ENCODE results near the gene AGMO.
"Not testable (repeated sequence)": the region's sequence is repeated elsewhere in the genome, so short reads cannot be mapped to it uniquely, and the experiment has no call there.

Gene AGMO

DNA sequence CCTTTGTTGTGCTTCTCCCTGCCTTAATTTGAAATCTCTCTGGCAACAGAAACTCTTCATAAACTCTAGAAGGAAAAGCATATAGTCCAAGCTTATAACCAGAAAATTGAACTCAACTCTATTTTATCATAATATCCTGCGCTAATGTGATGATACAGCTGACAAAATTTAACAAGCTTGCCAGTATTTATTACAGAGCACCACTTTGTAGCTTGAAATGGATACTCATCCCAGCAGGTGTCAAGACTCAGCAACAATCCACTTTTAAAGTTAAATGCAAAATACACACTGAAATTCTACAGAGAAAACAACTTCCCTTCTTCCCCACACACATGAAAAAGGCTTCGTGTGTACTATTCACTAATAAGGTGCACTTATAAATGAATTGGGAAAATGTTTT is 228.9 kb downstream of the AGMO start:
- DNase-seq (ENCODE audit: extremely low read depth in 1 of 2, low read depth in 1 of 2), result no peak

DNA sequence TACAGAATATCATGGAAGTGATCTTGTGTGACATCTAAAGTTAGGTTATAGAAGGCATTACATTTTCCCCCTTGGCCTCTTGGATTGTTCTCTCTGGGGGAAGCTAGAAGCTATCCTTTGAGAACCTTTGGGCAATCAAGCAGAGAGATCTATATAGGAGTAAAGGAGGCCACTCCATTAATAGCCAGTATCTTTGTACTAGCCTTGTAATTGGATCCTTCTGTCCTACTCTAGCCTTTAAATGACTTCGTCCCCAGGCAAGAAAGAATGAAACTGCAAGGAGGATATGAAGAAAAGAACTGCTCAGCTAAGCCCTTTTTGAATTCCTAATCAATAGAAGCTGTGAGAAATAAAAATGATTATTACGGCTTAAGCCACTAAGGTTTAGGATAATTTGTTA is 230.9 kb downstream of the AGMO start:
- no peak for DNase-seq (ENCODE audit: extremely low read depth in 1 of 2, low read depth in 1 of 2)

DNA sequence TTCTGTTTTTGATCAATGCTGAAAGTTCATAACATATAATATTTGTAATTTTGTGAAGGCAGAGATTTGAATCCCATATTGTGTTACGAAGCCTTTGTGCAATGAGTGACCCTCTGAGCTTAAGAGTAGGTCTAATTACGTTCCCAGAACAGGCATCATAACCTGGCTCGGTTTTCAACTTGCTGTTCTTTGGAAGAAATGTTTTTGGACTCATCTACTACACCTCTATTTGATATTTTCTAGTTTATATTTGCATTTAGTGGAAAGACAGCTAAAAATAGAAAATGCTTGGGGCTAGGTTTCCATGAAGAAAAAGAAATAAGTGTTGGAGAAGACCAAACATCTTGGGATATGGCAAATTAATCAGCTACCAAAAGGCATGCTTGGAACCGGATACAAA is 234.8 kb downstream of the AGMO start:
- DNase-seq (ENCODE audit: extremely low read depth in 1 of 2, low read depth in 1 of 2), result no peak

DNA sequence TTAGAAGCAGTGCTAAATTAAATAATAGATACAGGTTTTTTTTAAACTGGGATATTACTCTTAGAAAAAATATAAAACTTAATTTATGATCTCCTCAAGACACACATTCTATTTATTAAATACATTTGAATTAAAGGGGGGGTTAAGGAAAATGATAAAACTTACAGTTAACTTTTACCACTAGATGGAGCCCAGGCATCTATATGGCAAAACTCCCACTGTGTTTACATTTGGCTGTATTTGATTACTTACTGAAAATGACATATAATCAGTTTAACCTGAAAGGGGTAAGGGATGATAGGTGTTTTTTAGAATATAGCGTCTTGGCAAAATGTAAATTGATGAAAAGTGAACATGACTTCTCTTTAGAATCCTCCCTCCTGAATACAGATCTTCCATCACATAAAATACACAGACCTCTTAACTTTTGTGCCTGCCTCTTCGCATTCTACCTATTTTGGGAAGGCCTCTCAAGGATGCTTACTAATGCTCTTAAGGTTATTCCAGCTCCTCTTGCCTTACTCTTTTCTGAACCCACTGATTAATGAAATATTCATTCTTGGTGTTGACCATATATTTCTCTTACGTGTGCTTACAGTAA is 235.7 kb downstream of the AGMO start:
- DNase-seq (ENCODE audit: extremely low read depth in 1 of 2, low read depth in 1 of 2), result no peak

DNA sequence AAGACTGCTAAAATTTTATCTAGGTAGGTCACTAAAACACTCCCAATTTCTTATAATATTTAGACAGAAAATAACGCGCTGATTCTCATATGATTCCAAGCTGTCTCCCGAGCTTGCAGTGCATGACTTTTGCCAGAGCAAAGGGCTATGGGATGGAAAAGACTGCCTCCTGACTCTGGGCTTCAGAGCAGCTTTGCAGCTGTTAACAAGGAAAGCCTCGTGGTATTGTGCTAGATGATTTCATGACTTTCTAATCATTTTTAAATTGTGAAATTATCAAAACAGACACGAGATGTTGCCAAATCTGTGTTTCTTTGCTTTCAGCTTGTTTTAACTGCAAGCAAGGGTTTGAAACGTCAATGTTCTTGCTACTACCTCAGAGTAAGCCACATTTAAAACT is 238.3 kb downstream of the AGMO start:
- DNase-seq (ENCODE audit: extremely low read depth in 1 of 2, low read depth in 1 of 2), result no peak

DNA sequence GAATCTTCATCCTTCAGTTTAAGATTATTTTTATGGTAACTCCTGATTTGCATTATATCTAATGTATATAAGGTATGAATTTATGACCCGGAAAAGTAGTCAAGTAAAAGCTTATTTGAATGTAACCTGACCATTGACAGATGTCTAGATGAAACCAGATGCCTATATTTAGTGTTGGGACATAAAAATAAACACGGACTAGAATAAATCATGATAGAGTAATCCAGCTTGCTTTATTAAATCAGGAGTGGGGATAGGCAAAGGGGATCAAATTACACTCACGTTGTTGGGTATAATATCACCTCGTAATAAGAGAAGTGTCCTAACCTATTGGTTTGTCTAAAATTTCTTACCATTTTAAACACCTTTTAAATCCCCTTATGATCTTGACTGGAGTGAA is 244.6 kb downstream of the AGMO start:
- no peak for DNase-seq (ENCODE audit: extremely low read depth in 1 of 2, low read depth in 1 of 2)

DNA sequence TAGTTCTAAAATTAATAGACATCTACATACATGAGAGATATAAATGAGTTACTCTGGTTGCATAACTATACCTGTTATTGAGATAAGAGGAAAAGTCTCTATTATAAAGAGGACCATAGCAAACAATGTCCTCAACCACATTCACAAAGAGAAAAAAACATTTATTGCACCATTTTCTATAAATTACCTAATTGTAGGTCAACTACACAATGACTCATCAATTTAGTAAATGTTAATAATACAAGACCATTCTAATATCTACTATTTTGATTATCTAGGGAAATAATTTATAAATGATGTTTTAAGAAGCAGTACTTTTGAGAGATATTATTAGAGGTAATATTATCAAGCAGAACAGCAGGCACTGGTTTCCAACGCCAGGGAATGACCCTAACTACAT is 246.1 kb downstream of the AGMO start:
- DNase-seq (ENCODE audit: extremely low read depth in 1 of 2, low read depth in 1 of 2), result no peak

DNA sequence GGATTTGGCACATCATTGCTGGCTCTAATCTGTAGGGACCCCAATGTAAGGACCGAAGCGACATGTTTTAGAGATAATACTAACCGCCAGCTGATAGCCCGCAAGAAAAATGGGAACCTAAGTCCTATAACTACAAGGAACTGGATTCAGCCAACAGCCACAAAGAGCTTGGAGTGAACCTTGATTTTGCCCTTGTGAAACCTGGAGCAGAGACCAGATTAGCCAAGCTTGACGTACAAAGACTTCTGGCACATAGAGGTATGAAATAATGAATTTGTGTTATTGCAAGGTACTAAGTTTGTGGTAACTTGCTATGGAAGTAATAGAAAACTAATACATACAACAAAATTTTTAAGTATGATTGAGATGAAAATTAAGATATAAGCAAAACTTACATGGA is 246.9 kb downstream of the AGMO start:
- DNase-seq (ENCODE audit: extremely low read depth in 1 of 2, low read depth in 1 of 2), result no peak

DNA sequence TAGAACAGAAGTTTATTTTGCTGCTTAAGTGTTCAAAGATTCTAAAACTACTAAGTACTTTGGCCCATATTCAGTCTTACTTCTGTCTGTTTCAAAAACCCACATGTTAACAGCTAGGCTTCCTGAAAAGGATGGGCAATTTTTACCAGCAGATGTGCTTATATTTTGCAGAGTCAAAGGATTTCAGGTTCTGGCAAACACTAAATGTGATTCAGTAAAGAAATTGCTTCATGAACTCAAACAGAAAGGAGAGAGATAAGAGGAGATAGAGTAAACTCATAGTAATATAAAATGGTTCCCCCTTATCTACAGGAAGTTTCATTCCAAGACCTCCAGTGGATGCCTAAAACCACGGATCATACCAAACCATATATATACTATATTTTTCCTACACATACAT is 248.5 kb downstream of the AGMO start:
- no peak for DNase-seq (ENCODE audit: extremely low read depth in 1 of 2, low read depth in 1 of 2)

DNA sequence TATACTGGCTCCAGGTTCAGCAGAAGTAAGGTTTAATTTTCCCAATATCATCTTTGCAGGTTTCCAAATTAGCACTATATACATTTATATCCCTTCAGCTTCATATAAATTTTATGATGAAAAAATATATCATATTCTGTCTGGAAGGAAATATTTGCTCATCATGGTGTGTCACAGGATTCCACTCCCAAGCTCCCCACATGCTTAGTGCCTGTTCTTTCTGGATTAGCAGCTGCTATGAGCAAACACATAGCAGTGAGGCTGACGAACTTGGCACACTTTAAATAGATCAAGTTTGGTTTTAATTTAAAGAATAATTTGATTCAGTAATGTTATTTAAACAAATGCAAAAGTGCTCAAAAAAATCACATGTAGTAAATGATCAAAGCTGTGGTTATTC is 251.9 kb downstream of the AGMO start:
- no peak for DNase-seq (ENCODE audit: extremely low read depth in 1 of 2, low read depth in 1 of 2)

DNA sequence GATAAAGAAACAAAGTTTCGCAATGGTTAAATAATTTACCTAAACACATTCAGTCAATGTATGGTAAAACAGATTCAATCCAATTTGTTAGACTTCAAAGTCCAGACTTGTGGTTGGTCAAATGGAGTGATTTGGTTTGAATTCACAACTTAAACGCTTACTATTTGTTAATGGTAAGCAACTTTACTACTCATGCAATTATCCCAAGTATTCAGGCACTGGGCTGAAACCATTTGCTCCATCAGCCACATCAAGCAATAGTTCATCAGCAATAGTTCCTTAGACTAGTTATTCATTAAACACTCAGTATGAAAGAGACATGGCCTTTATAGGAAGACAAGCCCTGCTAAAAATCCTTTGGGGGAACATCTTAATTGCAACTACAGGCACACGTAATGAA is 253.0 kb downstream of the AGMO start:
- no peak for DNase-seq (ENCODE audit: extremely low read depth in 1 of 2, low read depth in 1 of 2)

DNA sequence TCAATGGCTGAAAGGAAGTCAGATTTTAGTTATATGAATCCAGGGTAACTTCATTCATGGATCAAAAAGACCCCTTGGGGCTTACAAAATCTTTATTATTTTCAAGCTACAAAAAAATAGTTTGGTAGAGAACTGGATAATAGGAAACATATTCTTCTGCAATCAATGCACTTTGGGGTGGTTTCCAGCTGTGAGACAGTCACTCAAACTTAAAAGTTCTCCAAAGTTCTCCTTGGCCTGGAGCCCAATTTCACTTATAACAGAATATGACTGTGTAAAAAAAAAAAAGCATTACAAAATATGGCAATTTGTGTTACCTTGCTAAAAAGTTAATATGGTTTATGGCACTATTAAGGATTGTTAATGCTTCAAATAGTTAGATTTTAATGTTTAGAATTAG is 255.5 kb downstream of the AGMO start:
- no peak for DNase-seq (ENCODE audit: extremely low read depth in 1 of 2, low read depth in 1 of 2)

DNA sequence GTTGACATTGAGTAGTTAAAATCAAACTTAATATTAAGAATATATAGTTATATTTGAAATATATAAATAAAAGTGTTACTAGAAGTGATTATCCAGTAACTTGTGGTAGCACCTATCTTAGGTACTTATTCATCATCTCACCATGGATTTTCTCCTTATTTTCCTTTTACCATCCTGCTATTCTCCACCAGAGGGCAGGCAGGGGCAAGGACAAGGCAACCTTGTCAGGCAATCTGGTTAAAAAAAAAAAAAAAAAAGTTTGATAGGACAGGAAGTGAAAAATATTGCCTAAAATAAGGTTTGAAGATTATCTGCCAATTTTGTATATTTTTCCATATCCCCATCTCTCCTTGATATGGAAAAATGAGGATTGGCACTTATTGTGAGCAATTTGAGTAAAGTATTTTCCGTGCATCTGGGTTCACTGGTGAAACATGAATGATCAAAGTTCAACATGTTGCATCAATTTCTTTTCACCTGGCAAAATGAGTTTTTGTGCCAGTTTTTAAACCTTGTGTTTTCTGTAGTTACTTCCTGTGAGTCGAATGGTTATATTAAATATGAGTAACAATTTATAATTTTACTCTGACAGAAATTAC is 256.7 kb downstream of the AGMO start:
- DNase-seq (ENCODE audit: extremely low read depth in 1 of 2, low read depth in 1 of 2), result no peak

DNA sequence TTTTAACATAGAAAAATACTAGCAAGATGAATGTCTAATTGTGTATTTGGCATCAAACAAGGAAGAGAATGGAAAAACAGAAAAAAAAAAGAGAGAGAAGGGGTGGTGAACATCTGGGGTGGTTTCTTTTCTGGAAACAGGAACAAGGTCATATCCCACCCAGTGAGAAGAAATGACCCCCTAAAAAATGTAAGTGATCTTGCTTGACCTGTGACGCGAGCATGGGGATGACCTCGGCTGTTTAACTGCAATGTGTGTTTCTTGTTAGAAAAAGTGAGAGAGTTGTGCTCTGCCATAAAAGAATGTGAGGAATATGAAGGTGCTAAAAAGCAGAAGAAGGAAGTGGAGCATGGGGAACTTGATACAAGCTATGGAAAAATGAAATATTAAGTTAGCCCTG is 258.5 kb downstream of the AGMO start:
- DNase-seq (ENCODE audit: extremely low read depth in 1 of 2, low read depth in 1 of 2), result no peak

DNA sequence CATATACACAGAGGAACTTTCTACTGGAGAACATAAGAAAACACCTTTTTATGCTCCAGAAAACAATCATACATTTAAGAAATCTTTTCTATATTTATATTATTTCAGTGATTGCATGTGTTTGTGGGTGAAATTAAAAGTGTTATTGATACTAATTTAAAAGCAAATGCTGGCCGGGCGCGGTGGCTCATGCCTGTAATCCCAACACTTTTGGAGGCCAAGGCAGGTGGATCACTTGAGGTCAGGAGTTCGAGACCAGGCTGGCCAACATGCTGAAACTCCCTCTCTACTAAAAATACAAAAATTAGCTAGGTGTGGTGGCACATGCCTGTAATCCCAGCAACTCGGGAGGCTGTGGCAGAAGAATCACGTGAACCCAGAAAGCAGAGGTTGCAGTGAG is 260.8 kb downstream of the AGMO start:
- DNase-seq (ENCODE audit: extremely low read depth in 1 of 2, low read depth in 1 of 2), result not testable (repeated sequence)

DNA sequence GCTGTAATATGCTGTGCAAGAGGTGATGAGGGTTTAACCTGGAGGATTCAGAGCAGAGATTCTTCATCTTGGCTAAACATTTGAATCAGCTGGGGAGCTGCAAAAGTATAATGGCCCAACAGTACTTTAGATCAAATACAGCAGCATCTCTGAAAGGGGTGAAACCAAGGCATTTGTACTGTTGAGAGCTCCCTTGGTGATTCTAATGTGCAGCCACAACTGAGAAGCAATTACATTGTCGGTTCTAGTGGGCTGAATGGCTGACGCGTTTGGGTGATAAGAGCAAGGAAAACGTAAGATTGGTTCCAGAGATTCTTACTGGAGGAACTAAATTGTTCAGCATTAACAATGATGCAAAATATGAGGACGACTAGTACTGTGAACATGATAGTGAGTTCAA is 269.7 kb downstream of the AGMO start:
- no peak for DNase-seq (ENCODE audit: extremely low read depth in 1 of 2, low read depth in 1 of 2)

DNA sequence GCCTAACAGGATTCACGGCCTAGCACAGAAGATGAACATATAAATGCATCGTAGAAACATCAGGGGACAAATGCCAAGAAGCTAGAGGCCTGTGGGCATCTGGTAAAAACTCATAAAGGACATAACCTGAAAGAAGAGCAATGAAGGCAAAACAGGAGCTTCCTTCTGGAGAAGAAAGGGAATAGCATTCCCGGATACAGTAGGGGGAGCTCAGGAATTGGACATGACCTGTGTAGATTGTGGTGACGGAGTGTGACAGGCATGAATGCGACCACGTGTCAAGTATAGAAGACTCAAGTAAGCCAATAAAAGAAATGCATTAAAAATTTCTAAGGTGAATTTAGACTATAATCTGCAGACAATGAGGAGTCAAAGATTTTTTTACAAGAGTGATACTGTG is 270.1 kb downstream of the AGMO start:
- DNase-seq (ENCODE audit: extremely low read depth in 1 of 2, low read depth in 1 of 2), result no peak

DNA sequence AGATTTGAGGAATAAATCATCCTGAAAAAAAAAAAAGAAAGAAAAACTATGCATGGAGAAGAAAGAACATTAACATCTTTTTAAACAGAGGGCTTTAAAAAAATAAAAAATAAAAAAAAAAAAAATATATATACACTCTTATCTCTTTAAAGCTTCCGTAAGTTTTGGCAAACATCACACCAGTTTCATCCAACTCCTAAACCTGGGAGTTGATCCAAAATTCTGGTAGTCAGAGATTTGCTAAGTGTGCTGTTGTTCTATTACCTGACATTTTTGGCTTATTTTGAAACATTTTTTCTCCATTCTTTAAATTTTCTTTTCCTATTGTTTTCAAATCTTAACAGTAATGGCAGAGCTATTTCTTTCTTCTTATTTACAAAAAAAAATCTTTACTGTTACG is 273.1 kb downstream of the AGMO start:
- DNase-seq (ENCODE audit: extremely low read depth in 1 of 2, low read depth in 1 of 2), result no peak

DNA sequence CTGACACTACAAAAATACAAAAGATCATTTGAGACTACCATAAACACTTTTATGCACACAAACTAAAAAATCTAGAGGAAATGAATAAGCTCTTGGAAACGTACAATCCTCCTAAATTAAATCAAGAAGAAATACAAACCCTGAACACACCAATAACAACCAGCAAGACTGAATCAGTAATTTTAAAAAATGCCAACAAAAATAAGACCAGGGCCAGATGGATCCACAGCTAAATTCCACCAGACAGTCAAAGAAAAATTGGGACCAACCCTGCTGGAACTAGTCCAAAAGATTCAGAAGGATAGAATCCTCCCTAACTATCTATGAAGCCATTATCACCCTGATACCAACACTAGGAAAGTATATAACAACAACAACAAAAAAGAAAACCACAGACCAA is 277.4 kb downstream of the AGMO start:
- no peak for DNase-seq (ENCODE audit: extremely low read depth in 1 of 2, low read depth in 1 of 2)

DNA sequence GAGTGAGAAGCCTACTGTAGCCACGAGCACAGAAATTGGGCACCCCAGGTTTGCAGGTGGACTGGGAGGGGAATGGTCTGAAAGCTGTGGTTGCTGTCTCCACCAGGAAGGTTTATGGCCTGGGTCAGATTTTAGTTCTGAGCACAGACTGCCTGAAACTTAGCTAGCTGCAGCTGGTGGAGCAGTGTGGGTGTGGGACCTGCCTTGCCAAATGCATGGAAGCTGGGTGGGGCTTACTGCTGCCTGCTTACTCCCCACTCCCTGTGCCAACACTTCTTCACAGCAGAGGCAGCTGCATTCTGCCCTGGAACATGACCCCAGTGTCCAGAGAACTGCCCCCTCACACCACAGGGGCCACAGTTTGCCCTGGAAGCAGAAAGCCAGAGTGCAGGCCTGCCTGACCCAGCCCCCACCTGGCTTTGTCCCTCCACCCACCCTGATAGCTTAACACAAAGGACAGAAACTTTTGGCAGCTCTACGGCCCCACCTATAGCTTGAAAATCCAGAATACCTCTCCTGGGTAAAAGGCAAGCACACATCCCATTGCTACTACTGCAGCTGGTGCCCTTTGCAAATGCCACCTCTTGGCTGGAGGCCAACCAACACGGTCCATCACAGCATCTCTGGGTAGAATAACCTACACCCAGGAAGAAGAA is 281.6 kb downstream of the AGMO start:
- DNase-seq (ENCODE audit: extremely low read depth in 1 of 2, low read depth in 1 of 2), result no peak

DNA sequence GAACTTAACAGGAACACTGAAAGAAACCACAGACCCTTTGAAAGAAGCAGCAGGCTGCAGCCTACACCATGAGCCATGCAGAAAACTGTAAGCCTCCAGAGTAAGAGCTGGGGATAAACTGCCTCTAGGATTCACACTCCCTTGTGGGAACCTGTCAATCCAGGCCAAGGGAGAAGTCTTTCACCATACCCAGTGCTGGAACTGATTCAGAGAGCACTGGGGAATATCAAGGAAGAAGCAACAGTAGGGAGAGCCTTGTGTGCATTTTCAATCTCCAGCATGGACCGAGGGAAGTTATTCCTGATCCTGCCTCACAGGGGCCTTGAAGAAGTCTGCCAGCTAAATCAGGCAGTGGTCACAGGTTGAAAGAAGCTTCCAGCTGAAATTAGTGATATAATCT is 282.2 kb downstream of the AGMO start:
- no peak for DNase-seq (ENCODE audit: extremely low read depth in 1 of 2, low read depth in 1 of 2)

DNA sequence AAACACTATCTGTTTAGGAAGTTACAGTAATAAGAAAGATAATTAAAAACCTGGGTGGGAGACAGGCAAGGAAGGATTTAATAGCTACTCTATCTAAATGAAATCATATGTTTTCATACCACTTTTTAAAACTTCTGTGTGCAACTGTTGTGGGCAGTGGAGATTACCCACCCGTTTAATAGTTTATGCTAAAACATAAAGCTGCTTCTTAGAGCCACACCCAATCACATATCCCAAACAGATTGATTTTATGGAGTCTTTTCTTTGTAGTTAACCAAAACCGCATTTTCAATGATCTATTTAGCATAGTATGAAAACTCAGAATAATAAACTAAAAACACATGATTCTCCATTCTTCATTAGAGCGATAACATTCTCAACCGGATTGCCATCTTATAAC is 304.1 kb downstream of the AGMO start:
- DNase-seq (ENCODE audit: extremely low read depth in 1 of 2, low read depth in 1 of 2), result no peak

DNA sequence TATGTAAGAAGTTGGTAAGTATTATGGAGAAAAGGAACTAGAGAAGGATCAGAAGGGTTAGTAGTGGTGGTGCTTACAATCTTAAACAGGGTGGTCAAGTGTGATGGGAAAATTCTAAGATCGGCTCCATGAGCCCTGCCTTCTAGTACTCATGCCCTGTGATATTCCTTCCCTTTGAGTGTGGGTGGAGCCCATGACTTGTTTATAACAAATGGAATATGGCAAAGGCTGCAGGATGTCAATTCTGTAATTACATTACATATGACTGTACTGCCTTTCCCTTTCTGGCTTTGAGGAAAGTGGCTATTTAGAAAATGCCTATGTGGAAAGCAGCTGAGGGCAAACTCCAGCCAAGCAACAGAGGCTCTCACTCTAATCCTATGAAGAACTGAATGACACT is 309.6 kb downstream of the AGMO start:
- no peak for DNase-seq (ENCODE audit: extremely low read depth in 1 of 2, low read depth in 1 of 2)

All from activated CD8-positive, alpha-beta memory T cell treated with anti-CD3 and anti-CD28 coated beads for 1 hour (primary cell).